GM21360 (cell line): ENCODE results near the gene TRAK1.
"Not testable (repeated sequence)": the region's sequence is repeated elsewhere in the genome, so short reads cannot be mapped to it uniquely, and the experiment has no call there.

Experiments
- ATAC-seq: cut with Tn5 transposase; IDR thresholded peaks from one replicate; pipeline ENCODE4 v1.9.1; 2021; ENCODE audit warnings: mild to moderate bottlenecking, moderate library complexity; ENCODE audit not compliant: unreplicated experiment

Gene TRAK1

DNA sequence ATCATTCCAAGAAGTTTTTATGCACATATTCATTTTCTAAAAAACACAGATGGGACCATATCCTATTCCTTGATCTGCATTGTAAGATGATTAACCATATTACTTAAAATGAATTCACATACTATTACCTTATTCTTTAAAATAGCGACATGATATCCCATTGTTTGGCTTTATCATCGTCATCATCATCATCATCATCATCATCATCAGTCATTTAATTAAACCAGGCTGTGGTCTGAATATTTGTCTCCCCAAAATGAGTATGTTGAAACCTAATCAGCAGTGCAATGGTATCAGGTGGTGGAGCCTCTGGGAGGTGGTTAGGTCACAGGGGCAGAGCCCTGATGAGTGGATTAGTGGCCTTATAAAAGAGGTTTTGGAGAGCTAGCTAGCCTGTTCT, 4.4 kb downstream of the TRAK1 start:
- no peak for ATAC-seq

- ATAC-seq = no peak
Observed at GRCh38 chr3:42096796-42097565, 5.8 kb downstream of the TRAK1 start.

DNA sequence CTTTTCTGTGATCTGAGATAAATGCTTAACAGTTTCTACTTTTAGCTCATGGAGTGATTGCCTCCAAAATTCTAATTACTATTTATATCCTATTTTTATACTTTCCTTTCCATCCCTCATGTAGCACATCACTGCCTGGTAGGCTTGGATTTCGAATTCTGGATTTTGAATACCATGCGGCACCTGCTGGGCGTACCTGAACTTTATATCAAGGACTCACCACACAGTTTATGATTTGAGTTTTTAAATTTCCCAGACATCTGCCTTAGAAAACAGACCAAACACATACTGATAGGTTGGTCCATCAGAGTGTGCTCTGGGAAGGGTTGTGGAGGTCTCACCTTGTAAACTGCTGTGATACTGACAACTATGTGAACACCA, 6.4 kb downstream of the TRAK1 start:
- ATAC-seq = no peak

DNA sequence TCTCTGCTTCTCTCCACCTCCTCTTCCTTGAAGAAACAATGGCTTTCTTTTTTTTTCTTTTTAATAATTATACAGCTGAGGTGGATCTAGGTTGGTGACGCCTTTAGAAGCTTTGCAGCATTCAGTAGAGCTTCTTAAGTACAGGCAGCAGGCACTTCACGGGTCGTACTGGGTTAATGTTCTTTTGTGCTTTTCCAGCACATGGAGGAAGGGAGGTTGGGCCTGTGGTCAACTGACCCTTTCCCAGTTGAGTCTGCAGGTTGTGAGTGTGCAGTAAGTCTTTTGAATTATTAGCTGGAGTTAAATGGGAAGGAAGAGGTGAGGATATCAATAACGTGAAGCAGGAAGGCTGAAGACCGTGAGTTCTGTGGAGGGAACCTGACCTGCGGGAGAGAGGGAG, 7.0 kb downstream of the TRAK1 start:
- ATAC-seq = no peak

DNA sequence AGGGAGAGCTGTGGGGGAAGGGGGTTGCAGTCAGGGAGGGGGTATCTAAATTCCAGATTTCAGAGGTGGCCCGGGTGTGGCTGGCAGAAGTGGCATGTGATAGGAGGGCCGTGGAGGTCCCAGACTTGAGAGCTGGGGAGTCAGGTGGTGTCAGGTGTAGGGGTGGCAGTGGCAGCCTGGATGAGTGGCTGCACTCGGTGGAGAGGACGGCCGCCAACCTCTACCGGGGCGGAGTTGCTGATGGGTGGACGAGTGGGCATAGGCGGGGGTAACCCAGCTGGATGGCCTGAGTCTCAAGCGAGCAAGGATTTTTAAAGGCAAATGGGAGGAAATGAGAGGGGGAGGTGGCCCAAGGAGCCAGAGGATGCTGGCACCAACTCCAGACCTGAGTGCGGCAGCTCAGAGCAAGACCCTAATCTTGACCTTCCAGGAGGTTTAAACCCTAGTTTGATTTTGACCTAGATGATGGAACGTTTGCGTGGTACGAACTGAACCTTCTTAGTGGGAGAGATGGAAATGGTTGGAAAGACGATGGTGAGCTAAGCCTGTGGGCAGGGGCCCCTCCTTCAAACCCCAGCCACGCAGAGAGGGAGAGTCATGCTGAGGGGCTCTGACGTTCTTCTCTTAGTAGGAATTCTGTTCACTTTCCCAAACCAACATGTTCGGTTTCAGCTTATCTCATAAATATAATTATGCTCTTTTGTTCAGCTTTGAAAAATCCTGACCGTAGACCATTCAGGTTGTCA, 8.0 kb downstream of the TRAK1 start:
- no peak for ATAC-seq

- ATAC-seq = no peak
Observed at GRCh38 chr3:42101048-42101447, 9.9 kb downstream of the TRAK1 start.

- no peak for ATAC-seq
Observed at GRCh38 chr3:42101481-42101880, 10.3 kb downstream of the TRAK1 start.

DNA sequence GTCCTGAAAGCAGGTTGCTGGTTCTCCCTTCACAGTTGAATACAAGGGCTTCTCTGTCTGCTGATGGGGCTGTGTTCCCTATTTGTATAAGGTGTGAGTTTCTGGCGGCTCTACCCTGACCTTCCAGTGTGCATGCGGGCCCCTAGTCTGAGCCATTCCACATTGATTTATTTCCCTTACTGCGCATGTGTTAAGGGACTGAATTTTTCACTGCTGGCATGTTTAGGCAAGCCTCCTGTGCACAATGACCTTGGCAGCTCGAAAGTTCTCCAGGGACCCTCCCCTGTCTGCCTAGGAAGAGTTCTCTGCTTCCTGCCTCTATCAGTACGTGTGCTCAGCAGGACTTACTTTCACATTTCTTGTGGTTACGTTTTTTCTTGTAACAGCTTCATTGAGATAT, 11.4 kb downstream of the TRAK1 start:
- ATAC-seq = no peak

DNA sequence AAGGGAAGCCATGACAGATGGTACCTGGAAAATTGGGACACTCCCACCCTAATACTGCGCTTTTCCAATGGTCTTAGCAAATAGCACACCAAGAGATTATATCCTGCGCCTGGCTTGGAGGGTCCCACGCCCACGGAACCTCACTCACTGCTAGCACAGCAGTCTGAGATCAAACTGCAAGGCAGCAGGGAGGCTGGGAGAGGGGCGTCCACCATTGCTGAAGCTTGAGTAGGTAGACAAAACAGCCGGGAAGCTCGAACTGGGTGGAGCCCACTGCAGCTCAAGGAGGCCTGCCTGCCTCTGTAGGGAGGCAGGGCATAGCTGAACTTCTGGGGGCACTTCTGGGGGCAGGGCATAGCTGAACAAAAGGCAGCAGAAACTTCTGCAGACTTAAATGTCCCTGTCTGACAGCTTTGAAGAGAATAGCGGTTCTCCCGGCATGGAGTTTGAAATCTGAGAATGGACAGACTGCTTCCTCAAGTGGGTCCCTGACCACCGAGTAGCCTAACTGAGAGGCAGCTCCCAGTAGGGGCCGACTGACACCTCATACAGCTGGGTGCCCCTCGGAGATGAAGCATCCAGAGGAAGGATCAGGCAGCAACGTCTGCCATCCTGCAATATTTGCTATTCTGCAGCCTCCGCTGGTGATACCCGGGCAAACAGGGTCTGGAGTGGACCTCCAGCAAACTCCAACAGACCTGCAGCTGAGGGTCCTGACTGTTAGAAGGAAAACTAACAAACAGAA, 12.9 kb downstream of the TRAK1 start:
- not testable (repeated sequence) for ATAC-seq

DNA sequence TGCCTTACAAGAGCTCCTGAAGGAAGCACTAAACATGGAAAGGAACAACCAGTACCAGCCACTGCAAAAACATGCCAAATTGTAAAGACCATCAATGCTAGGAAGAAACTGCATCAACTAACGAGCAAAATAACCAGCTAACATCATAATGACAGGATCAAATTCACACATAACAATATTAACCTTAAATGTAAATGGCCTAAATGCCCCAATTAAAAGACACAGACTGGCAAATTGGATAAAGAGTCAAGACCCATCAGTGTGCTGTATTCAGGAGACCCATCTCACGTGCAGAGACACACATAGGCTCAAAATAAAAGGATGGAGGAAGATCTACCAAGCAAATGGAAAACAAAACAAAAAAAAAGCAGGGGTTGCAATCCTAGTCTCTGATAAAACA, 14.8 kb downstream of the TRAK1 start:
- ATAC-seq = not testable (repeated sequence)

DNA sequence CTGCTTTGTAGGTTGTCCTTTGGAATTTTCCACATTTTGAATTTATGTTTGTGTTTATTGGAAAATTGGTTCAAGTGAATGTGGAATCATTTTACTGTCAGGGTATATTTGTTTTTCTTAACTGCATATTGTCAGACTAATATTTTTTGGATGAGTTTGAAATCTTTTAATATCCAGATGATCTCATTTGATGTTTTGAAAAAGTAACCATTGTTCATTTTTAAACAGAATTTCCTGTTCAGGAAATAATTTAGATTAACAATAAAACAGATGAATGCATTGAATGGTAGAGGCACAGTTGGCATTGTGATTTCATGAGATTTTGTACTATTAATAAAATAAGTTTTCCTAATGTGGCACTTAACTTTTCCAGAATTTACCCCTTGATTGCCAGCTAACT, 15.5 kb downstream of the TRAK1 start:
- no peak for ATAC-seq

DNA sequence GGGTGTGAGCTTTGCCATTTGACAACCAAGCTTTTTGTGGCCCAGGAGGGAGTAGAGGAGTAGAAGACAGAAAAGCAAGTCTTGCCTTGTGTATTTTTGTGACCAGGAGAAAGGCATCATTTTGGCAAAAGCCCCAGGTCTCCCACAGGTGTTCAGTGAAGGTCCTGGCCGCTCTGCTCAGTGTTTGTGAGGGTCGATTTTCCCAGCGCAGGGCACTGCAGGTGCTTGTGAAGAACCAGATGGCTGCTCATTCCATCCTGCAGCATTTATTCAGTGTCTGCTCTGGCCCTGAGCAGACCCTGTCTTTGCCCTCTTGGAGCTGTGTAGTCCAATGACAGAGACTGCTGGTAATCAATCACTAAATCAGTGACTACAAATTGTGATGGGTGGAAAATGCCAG, 19.5 kb downstream of the TRAK1 start:
- no peak for ATAC-seq

GRCh38 chr3:42114130-42114725, 23.1 kb downstream of the TRAK1 start:
- ATAC-seq = no peak

DNA sequence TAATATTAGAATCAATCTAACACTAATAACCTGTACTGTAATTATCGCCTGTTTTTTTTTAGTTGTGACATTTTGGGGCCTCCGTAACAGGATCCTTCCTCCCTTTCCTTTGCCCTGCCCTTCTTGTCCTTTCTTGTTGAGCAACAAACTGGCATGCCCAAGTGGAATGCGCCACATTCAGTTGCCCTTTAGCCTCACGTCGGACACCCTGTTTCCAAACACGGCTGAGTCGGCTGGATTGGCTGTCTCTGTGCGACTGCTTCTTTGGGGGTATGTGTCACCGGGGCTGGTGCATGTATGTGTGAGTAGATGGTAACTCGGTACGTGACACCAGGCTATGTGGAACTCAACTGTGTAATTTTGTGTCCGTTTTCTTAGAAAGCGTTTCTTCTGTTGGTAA, 24.1 kb downstream of the TRAK1 start:
- ATAC-seq = no peak

DNA sequence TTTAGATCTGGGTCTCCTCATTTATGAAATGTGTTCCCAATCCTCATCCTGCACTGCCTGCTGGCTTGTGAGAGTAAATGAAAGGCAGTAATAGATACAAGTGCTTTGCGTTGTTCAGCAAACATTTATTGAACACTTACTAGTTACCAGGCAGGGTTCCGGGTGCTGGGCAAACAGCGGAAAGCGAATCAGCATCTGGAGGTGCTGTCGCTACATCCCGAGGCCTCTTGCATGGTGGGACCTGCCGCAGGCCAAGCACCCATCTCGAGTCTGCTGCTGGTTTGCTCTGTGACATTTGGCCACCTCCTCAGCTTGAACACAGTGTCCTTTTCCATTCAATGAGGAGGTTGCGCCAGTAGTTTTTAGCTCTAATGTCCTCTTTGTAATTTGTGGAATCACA, 24.8 kb downstream of the TRAK1 start:
- no peak for ATAC-seq

- no peak for ATAC-seq
Observed at GRCh38 chr3:42116466-42116865, 25.3 kb downstream of the TRAK1 start.

DNA sequence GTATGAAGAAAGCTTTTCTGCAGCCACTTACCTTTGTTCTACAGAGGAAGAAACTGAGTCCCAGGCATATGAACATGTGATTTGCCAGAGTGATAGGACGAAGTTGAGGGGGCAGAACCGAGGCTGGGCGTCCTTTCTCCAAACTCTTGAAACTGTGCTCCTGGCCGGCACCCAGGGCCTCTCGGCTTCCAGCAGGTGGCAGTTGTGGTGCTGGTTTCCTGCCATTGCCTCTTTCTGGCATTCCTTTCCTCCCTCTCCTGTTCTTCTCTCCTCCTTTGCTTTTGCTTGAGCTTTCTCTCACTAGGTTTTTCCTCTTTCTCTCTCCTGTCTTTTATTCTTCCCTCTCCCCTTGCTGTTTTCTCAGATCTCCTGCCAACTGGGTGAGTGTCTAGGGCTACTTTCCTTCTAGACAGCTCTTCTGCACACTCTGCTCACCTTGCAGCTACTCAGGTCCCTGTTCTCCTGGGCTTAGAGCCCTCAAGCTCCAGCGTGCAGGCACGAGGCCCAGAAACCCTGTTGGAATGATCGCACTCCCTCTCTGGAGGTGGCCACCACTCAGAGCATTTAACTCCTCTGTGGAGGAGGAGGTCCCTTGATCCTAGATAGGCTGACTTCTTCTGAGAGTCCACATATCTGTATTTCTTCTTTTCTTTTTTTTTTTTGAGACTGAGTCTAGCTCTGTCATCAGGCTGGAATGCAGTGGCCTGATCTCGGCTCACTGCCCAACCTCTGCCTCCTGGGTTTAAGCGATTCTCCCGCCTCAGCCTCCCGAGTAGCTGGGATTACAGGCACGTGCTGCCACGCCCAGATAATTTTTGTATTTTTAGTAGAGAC, 26.2 kb downstream of the TRAK1 start:
- ATAC-seq = no peak

DNA sequence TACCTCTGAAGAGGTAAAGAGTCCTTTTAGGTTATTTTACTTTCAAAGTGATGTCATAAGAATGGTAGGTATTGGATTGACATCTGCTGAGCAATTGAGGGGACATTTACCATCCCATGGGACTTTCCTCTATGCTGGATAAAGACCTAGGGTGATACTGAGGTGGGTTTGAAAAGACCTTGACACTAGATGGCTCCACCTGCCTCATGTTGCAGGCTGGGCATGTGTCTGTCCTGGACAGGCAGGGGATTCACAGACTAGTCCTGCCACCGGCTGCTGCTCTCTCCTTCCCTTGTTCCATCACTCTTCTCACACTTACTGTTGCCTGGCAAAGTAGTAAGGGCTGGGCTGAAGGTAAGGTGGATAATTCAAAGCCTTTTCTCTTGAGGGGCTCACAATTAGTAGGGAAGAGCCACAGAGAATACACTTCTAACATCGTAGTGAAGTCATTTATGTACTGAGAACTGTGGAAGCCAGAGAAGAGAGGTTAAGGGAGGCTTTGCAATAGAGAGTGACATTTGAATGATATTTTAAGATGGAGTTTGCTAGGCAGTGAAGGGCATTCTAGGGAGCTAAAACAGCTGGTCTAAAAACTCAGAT, 27.7 kb downstream of the TRAK1 start:
- ATAC-seq = peak; percentile 68

DNA sequence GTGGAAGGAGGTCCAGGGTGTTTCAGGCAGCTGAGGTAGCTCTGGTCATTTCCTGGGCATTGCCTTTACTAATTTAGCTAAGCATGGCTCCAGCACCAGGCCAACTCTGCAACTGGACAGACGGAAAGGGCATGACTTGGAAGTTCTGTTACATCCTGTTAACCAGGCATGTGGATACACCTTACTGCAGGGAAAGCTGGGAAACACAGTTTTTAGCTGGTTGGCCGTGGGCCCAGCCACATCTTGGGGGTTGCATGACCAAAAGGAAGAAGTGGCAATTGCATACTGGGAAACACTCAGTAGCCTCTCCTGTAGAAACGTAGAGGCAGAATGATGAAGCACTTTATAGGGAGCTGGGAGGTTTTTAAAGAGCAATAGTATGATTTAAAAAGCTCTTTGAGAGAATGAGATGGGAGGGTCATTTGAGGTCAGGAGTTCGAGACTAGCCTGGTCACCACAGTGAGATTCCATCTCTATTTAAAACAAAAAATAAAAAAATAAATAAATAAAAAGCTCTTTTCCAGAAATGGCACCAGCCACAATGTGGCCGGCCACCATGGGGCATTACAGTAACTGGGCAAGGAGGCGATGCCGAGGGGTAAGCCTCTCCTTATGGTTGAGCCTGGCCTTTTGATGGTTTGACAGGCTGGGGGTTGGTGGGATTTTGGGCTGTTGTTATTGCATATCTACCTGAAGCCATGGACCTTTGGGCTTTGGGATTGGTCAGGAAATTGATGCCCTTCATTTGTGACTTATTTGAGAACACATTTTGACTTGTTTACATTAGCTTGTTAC, 28.6 kb downstream of the TRAK1 start:
- ATAC-seq = no peak
